Measurements from ENCODE around the gene ZNF624. TPM values are rescaled to one million over a fixed set of nuclear protein-coding genes. Genes with fewer than 3 reads are reported as not detected.

Gene ZNF624
- total and polyA plus RNA-seq, 2 of the 4 experiments (the other 2 are of a cell fraction), result 0.80 to 3.8 TPM

GRCh38 chr17:16623282-16623681, 30.4 kb downstream of the ZNF624 start:
- Histone ChIP-seq H4K8ac (ENCODE audit: low read depth in 2 of 2, low read length in 2 of 2) (no peak overlapping the region), H3K79me1 (ENCODE audit: low read depth in 1 of 2, low read length in 2 of 2) (no peaks in the 10 kb centered on the region), H3K56ac (ENCODE audit: extremely low read depth, insufficient read depth, low read length) (no peak overlapping the region), H3K23ac (ENCODE audit: low read depth, low read length) (no peak overlapping the region), H2AFZ (replicated peaks; ENCODE audit: low read length, poor library complexity) (no peak overlapping the region), H2AK5ac (ENCODE audit: low read depth, low read length) (no peak overlapping the region), H2BK120ac (ENCODE audit: low read depth, low read length) (no peak overlapping the region), H4K5ac (ENCODE audit: low read depth, low read length) (no peak overlapping the region), H3K14ac (replicated peaks; ENCODE audit: low read depth, low read length) (no peak overlapping the region), H3K27me3 (ENCODE audit: control insufficient read depth, insufficient read depth, low read length) (no peaks in the 10 kb centered on the region), H3K9ac (ENCODE audit: low read depth, low read length) (no peak overlapping the region), H3K9me1 (ENCODE audit: insufficient read depth, low read length) (no peaks in the 10 kb centered on the region), H4K91ac (ENCODE audit: insufficient read depth, low read depth, low read length) (no peak overlapping the region), H3K18ac (ENCODE audit: low read depth, low read length) (no peak overlapping the region), H2BK15ac (ENCODE audit: low read depth, low read length) (no peak overlapping the region), H2BK5ac (ENCODE audit: low read depth, low read length, poor library complexity, severe bottlenecking) (no peak overlapping the region), H2AK9ac (replicated peaks; ENCODE audit: low read depth, low read length, poor library complexity) (no peak overlapping the region), H3K27ac (ENCODE audit: insufficient read depth, low read length) (no peak overlapping the region), H2BK20ac (ENCODE audit: low read depth, low read length) (no peak overlapping the region), H3K9me3 (ENCODE audit: control insufficient read depth, insufficient read depth, low read length) (peaks cover 61% of the 10 kb centered on the region), H3K4ac (ENCODE audit: low read depth, low read length) (no peak overlapping the region), H4K20me1 (ENCODE audit: insufficient read depth, low read length) (no peaks in the 10 kb centered on the region), H3K4me2 (ENCODE audit: low read depth, low read length) (no peak overlapping the region), H3K36me3 (ENCODE audit: control insufficient read depth, insufficient read depth, low read length) (peaks cover 11% of the 10 kb centered on the region; the same call in 1 of the 2 replicates), H3K4me1 (ENCODE audit: control insufficient read depth, insufficient read depth, low read length) (no peaks in the 10 kb centered on the region), H3K4me3 (ENCODE audit: insufficient read depth, low read depth, low read length) (no peak overlapping the region)
- dilution Hi-C loops (cut with HindIII; ENCODE audit: low sequenced_read_pairs, unreplicated experiment), result no loop called here
- no peak for ATAC-seq (ENCODE audit: low read depth)
- no TSS peak for BruUV-seq (replicated peaks)
- ChIA-PET POLR2A (ENCODE audit: unreplicated experiment) (no interaction called here), CTCF (no interaction called here)
- intact Hi-C loops (cut with micrococcal nuclease), result no loop called here
- in situ Hi-C loops (cut with MboI; ENCODE audit: low sequenced_read_pairs), result no loop called here
- no peak for DNase-seq
- WGBS, 2 experiments (ENCODE audit: extremely low coverage in 2 of 2, insufficient read length in 1 of 2), result no CpG with 5 or more reads among the region's 6 CpGs
- TF ChIP-seq CTCF (conservative IDR thresholded peaks at IDR 0.05; ENCODE audit: low read depth, low read length) (no peak), RAD21 (IDR thresholded peaks at IDR 0.05; ENCODE audit: low read length) (no peak), FOS (IDR thresholded peaks at IDR 0.05; ENCODE audit: low read depth, low read length) (no peak), NFE2L2 (IDR thresholded peaks at IDR 0.05; ENCODE audit: low read depth, low read length) (no peak), CHD1 (IDR thresholded peaks at IDR 0.05; ENCODE audit: low read depth, low read length) (no peak), USF2 (IDR thresholded peaks at IDR 0.05; ENCODE audit: low read depth, low read length) (no peak), RCOR1 (IDR thresholded peaks at IDR 0.05; ENCODE audit: insufficient replicate concordance, low read length) (no peak), MAFK (IDR thresholded peaks at IDR 0.05; ENCODE audit: low read depth, low read length) (no peak), POLR2A (IDR thresholded peaks at IDR 0.05; ENCODE audit: low read depth, low read length) (no peak), SMC3 (IDR thresholded peaks at IDR 0.05; ENCODE audit: low read depth, low read length) (no peak), MAZ (IDR thresholded peaks at IDR 0.05; ENCODE audit: borderline replicate concordance, low read depth, low read length) (no peak), BHLHE40 (IDR thresholded peaks at IDR 0.05; ENCODE audit: low read depth, low read length) (no peak), ELK1 (IDR thresholded peaks at IDR 0.05; ENCODE audit: borderline replicate concordance, low read depth, low read length) (no peak), CEBPB (IDR thresholded peaks at IDR 0.05; ENCODE audit: low read depth, low read length) (no peak)

All from IMR-90 (cell line).